Transverse colon (tissue), 4 donors: Measurements from ENCODE around the gene KCNAB3. TPM values are rescaled to one million over a fixed set of nuclear protein-coding genes. Genes with fewer than 3 reads are reported as not detected.

Experiments used
- DNase-seq: peaks from one replicate; pipeline ENCODE4 v3.0.0-alpha.2; 2019
- H3K27ac ChIP-seq, 4 donors: fragments of 200-600 bp; sonication (generic); 2 replicates each; pipeline ENCODE4 v1.5.1; 2016 to 2018; ENCODE audit warnings: inconsistent platforms in 4 of 4
- H3K27me3 ChIP-seq: fragments of 200-600 bp; sonication (generic); 2 replicates; pipeline ENCODE4 v1.5.1; 2017; ENCODE audit warnings: inconsistent platforms
- H3K36me3 ChIP-seq, 4 donors: fragments of 200-600 bp; sonication (generic); 2 replicates each; pipeline ENCODE4 v1.5.1; 2017 to 2019; ENCODE audit warnings: inconsistent platforms in 4 of 4
- H3K4me1 ChIP-seq, 4 donors: fragments of 200-600 bp; sonication (generic); 2 replicates each; pipeline ENCODE4 v1.5.1; 2017 to 2020; ENCODE audit warnings: inconsistent platforms in 4 of 4
- H3K4me3 ChIP-seq, 4 donors: fragments of 200-600 bp; sonication (generic); 1 replicate in 1 of 4; 2 replicates in 3 of 4; pipeline versions ENCODE4 v1.5.1 to v1.6.1; 2017 to 2019; ENCODE audit warnings: inconsistent platforms in 4 of 4
- H3K9me3 ChIP-seq, 2 donors: fragments of 200-600 bp; sonication (generic); 2 replicates each; pipeline ENCODE4 v1.5.1; 2017 to 2019; ENCODE audit warnings: inconsistent platforms in 2 of 2
- CTCF ChIP-seq, 5 experiments: fragments of 200-600 bp in 3 of 5; fragments of 450-650 bp in 2 of 5; sonication (generic) in 3 of 5; IDR thresholded peaks; 1 replicate in 2 of 5; 2 replicates in 3 of 5; pipeline ENCODE4 v1.5.1; 2016 to 2017; ENCODE audit warnings: antibody characterized with exemption in 5 of 5, inconsistent platforms in 3 of 5, mild to moderate bottlenecking in 2 of 5, moderate library complexity in 1 of 5
- EP300 ChIP-seq: sonication (generic); formaldehyde crosslinking; IDR thresholded peaks from one replicate; pipeline ENCODE4 v1.6.1; 2017; ENCODE audit warnings: antibody characterized with exemption, low read depth
- POLR2A ChIP-seq: fragments of 450-650 bp; IDR thresholded peaks from one replicate; pipeline ENCODE4 v1.6.1; 2016; ENCODE audit warnings: antibody characterized with exemption, mild to moderate bottlenecking, moderate library complexity
- POLR2AphosphoS5 ChIP-seq, 3 donors: sonication (generic); formaldehyde crosslinking; IDR thresholded peaks; one replicate each; pipeline ENCODE4 v1.6.1; 2016; ENCODE audit warnings: antibody characterized with exemption in 3 of 3
- WGBS, 2 donors: methylation state at CpG; one replicate each; pipeline ENCODE4 v1.1.5; 2018; ENCODE audit warnings: low coverage in 1 of 2; 5-methylcytosine and 5-hydroxymethylcytosine counted together
- in situ Hi-C, 4 donors: fragments of 200-750 bp; cut with MboI; loops; one replicate each; pipeline versions ENCODE4 v1.15.0 to v1.15.1; 2017; ENCODE audit warnings: low sequenced_read_pairs in 3 of 4, low pct_ligation_motif_present in 1 of 4, low pct_unique_long_range_greater_than_20kb in 1 of 4
- intact Hi-C: fragments of 100-400 bp; cut with DNase I; formaldehyde crosslinking; loops from one replicate; pipeline ENCODE4 v1.15.1; 2023; ENCODE audit warnings: low total_unique reads
- total RNA-seq, 4 donors: library from RNA; depleted of rRNA; stranded (reverse); fragments of >200 nt; gene quantifications; one replicate each; pipeline ENCODE4 v1.1.0, GENCODE V29; 2016

Gene KCNAB3
- total RNA-seq, 4 donors from 2014 or later = 0.40 to 1.6 (median 0.82) TPM; not detected in 1

GRCh38 chr17:7915611-7916384, 13.9 kb downstream of the KCNAB3 start, which contains the start of gene RNF227:
Gene RNF227, minus strand, starts transcription at chr17:7916289. Its CDS starts 94 bp downstream, at chr17:7916195.
- in situ Hi-C loops = no loop called here
- peak; percentile 94 for DNase-seq
- intact Hi-C loops = no loop called here
- WGBS, 2 donors = 1% methylated on average over 90 of the region's 100 CpGs; no CpG with 5 or more reads in 1 of the 2 donors
- H3K9me3 ChIP-seq = no peaks in the 10 kb centered on the region
- peak within 1 kb of the TSS; percentile 86 to 97 (median 92) for H3K27ac ChIP-seq
- no peaks in the 10 kb centered on the region for H3K27me3 ChIP-seq
- peaks cover 0 to 3% (median 0%) of the 10 kb centered on the region in 4 donors for H3K36me3 ChIP-seq
- TF ChIP-seq POLR2AphosphoS5 (IDR thresholded peaks at IDR 0.05) = peak in 2 of 3 donors; percentile 37 to 69
- peak; percentile 20 for TF ChIP-seq POLR2A
- no peak for TF ChIP-seq EP300
- peaks cover 6 to 27% (median 20%) of the 10 kb centered on the region in 4 donors for H3K4me1 ChIP-seq
- H3K4me3 ChIP-seq = peak within 1 kb of the TSS; percentile 35 to 61 (median 48)

GRCh38 chr17:7915179-7915610, 14.5 kb downstream of the KCNAB3 start:
- intact Hi-C loops (no loop called here), in situ Hi-C loops (no loop called here)
- Histone ChIP-seq H3K27me3 (no peaks in the 10 kb centered on the region), H3K4me1 (peaks cover 6 to 27% (median 20%) of the 10 kb centered on the region in 4 donors), H3K9me3 (no peaks in the 10 kb centered on the region), H3K4me3 (peak overlapping the region; percentile 17 to 61 (median 48)), H3K27ac (peak overlapping the region; percentile 86 to 97 (median 92)), H3K36me3 (peaks cover 0 to 8% (median 2%) of the 10 kb centered on the region in 4 donors)
- 2 to 5% methylated on average over 4 to 15 of the region's 15 CpGs for WGBS, 2 donors
- TF ChIP-seq CTCF (IDR thresholded peaks at IDR 0.05) (no peak), EP300 (no peak), POLR2A (no peak), POLR2AphosphoS5 (IDR thresholded peaks at IDR 0.05) (no peak)
- peak; percentile 29 for DNase-seq

- intact Hi-C loops = loop anchor here (2.0 kb wide), 1 partner anchor 76 kb away; no protein-coding TSS in a partner anchor
- Histone ChIP-seq H3K9me3 (no peaks in the 10 kb centered on the region), H3K4me1 (peaks cover 6 to 27% (median 20%) of the 10 kb centered on the region in 4 donors), H3K27me3 (no peaks in the 10 kb centered on the region), H3K4me3 (no peak overlapping the region), H3K27ac (peak overlapping the region in 1 of 4 donors; percentile 34), H3K36me3 (peaks cover 0 to 10% (median 4%) of the 10 kb centered on the region in 4 donors)
- in situ Hi-C loops = loop anchor here in 2 of 4 donors (5.0 kb wide), 2 partner anchors 74 to 129 kb away; no protein-coding TSS in a partner anchor
- DNase-seq = no peak
- no peak for TF ChIP-seq POLR2A
- TF ChIP-seq CTCF (IDR thresholded peaks at IDR 0.05) = peak; percentile 63 to 78 (median 72)
- WGBS, 2 donors = 0 to 38% methylated on average over 1 to 3 of the region's 3 CpGs
These were observed 16.6 kb downstream of the KCNAB3 start for GRCh38 chr17:7912927-7913524.

GRCh38 chr17:7911116-7911515, 18.5 kb downstream of the KCNAB3 start:
- Histone ChIP-seq H3K27ac (no peak overlapping the region), H3K4me1 (peaks cover 6 to 20% (median 13%) of the 10 kb centered on the region in 4 donors), H3K9me3 (no peaks in the 10 kb centered on the region), H3K27me3 (no peaks in the 10 kb centered on the region), H3K36me3 (peaks cover 0 to 27% (median 12%) of the 10 kb centered on the region in 4 donors), H3K4me3 (no peak overlapping the region)
- no peak for DNase-seq
- WGBS, 2 donors = 63 to 78% methylated on average over 5 to 9 of the region's 9 CpGs
- in situ Hi-C loops (loop anchor here in 2 of 4 donors (5.0 kb wide), 2 partner anchors 76 to 131 kb away; no protein-coding TSS in a partner anchor), intact Hi-C loops (no loop called here)
- no peak for TF ChIP-seq POLR2AphosphoS5 (IDR thresholded peaks at IDR 0.05)
- no peak for TF ChIP-seq EP300
- no peak for TF ChIP-seq POLR2A
- TF ChIP-seq CTCF (IDR thresholded peaks at IDR 0.05) = no peak
